PFSK-1 (cell line): ENCODE data around the gene GNG12.

Experiments
- FOXP2 ChIP-seq: optimal IDR thresholded peaks from 2 replicates; pipeline ENCODE3; 2011; ENCODE audit warnings: borderline replicate concordance, control low read depth, inconsistent platforms; ENCODE audit not compliant: insufficient read depth; ENCODE audit errors: extremely low read length, extremely low read depth
- POLR2AphosphoS5 ChIP-seq: IDR thresholded peaks from 2 replicates; pipeline ENCODE4 v1.6.1; 2012; ENCODE audit warnings: low read depth, mild to moderate bottlenecking, control low read depth, low read length, moderate library complexity
- SIN3A ChIP-seq: IDR thresholded peaks from 2 replicates; pipeline ENCODE4 v1.6.1; 2012; ENCODE audit warnings: mild to moderate bottlenecking, low read length, moderate library complexity, borderline replicate concordance; ENCODE audit not compliant: insufficient read depth
- TAF1 ChIP-seq: IDR thresholded peaks from 2 replicates; pipeline ENCODE4 v1.6.1; 2012; ENCODE audit warnings: low read length, control low read depth, borderline replicate concordance; ENCODE audit not compliant: insufficient read depth
- TF ChIP-seq, protein P1 (sequence below), 2 experiments: IDR thresholded peaks; 2 replicates each; pipeline versions ENCODE4 v1.6.1 to v1.8.0; 2011 to 2012; ENCODE audit warnings: low read depth in 2 of 2, low read length in 2 of 2, control low read depth in 1 of 2, inconsistent platforms in 1 of 2, mild to moderate bottlenecking in 1 of 2, moderate library complexity in 1 of 2; ENCODE audit not compliant: insufficient read depth in 1 of 2

GNG12 gene

DNA sequence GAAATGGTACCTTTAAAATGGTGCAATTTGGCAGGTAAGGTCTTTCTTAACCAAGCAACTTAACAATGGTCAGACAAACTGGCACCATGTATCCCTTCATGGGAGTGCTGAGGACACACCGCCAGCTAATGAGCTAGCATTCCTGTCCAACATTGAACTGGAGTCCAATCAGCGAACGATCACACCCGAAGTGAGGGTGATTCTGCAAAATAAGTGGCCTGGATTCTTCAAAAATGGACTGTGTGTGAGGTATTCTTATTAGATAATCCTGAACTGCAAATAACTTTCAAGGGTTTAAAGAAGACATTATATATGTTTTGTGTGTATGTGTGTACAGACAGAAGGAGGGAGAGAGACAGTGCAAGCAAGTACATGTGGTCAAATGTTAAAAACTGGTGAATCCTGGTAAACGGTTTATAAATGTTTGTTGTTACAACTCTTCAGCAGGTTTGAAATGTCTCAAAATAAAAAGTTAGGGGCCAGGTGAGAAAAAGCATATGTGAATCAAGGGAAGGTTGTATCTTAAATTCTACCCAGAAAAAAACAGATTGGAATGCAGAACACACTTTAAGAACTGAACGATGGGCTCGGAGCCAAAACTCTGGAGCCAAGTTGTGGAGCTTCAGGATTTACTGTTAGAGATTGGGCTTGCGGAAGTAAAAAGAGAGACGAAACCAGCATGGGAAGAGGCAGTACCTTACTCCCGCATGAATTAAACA is 127.4 kb downstream of the GNG12 start:
- TF ChIP-seq SIN3A, result no peak
- no peak for TF ChIP-seq FOXP2
- TF ChIP-seq TAF1, result no peak
- TF ChIP-seq, protein P1, sequence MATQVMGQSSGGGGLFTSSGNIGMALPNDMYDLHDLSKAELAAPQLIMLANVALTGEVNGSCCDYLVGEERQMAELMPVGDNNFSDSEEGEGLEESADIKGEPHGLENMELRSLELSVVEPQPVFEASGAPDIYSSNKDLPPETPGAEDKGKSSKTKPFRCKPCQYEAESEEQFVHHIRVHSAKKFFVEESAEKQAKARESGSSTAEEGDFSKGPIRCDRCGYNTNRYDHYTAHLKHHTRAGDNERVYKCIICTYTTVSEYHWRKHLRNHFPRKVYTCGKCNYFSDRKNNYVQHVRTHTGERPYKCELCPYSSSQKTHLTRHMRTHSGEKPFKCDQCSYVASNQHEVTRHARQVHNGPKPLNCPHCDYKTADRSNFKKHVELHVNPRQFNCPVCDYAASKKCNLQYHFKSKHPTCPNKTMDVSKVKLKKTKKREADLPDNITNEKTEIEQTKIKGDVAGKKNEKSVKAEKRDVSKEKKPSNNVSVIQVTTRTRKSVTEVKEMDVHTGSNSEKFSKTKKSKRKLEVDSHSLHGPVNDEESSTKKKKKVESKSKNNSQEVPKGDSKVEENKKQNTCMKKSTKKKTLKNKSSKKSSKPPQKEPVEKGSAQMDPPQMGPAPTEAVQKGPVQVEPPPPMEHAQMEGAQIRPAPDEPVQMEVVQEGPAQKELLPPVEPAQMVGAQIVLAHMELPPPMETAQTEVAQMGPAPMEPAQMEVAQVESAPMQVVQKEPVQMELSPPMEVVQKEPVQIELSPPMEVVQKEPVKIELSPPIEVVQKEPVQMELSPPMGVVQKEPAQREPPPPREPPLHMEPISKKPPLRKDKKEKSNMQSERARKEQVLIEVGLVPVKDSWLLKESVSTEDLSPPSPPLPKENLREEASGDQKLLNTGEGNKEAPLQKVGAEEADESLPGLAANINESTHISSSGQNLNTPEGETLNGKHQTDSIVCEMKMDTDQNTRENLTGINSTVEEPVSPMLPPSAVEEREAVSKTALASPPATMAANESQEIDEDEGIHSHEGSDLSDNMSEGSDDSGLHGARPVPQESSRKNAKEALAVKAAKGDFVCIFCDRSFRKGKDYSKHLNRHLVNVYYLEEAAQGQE (IDR thresholded peaks at IDR 0.05; ENCODE audit: insufficient read depth in 1 of 2, low read depth in 2 of 2, low read length in 2 of 2), result no peak
- no peak for TF ChIP-seq POLR2AphosphoS5

DNA sequence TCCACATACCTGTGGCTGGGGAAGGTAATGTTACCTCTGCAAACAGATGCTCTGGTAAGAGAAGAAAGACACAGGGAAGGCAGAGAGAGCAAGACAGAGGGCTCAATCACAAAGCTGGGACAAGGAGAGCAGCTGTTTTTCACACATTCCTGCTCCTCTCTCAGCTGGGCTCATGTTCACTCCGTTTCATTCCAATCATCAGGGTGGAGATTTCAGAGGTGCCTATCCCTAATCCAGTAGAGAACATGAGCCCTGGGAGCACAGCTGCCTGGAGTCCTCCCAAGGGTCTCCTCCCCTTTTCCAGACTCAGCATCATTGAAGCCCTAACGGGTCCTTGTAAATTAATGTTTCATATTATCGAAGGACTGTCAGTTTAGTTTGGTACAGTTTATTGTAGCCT is 128.9 kb downstream of the GNG12 start:
- TF ChIP-seq, protein P1 (IDR thresholded peaks at IDR 0.05; ENCODE audit: insufficient read depth in 1 of 2, low read depth in 2 of 2, low read length in 2 of 2), result no peak
- TF ChIP-seq POLR2AphosphoS5 (no peak), TAF1 (no peak), FOXP2 (no peak)

DNA sequence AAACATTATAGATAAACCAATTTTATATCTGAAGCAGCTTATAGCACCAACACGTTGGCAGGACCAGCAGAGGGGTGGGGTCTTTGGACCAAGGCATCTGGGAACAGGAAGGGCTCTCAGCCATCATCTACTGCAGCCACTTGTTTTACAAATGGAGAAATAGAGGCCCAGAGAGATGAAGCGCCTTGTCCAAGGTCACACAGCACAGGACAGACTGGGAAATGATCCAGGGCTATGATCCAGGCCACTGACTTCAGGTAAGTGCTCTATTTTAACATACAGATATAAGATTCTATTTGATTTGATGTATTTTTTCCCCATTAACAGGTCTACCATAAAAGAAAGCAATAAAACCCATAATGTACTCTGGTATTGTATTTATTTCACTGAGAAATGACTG is 131.4 kb downstream of the GNG12 start:
- TF ChIP-seq POLR2AphosphoS5 (no peak), TAF1 (no peak), SIN3A (no peak), FOXP2 (no peak)
- TF ChIP-seq, protein P1 (IDR thresholded peaks at IDR 0.05; ENCODE audit: insufficient read depth in 1 of 2, low read depth in 2 of 2, low read length in 2 of 2), result no peak

DNA sequence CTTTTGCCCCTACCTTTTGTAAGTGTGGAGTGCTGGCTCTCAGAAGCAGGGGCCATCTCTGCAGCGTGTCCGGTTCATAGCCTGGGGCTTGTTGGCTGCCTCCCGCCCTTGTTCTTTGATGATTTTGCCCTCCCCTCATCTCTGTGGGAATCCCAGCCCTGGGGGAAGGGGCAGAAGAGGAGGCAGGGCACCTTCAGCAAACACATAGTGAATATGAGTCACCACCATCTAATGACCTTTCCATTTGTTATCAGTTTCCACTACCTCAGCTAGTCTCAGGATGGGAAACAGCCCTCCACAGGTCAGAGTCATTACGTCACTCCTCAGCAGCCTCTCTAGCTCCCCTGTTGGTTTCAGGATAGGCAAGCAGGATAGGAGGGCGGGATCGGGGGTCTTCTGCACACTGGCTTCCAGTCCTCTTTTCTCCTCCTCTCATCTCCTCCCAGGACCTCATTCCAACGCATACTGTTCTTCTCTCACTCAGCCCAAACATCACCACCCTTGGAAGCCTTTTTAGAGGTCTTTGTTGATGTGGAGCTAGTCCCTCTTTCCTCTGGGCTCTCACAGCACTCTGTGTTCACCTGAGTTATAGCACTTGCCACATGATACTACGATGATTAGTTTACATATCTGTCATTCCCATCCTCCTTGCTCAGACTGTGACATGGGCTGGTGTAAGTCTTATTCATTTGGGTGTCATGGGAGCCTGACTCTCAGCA is 132.4 kb downstream of the GNG12 start:
- TF ChIP-seq TAF1, result peak; percentile 37; the same call in 1 of the 2 replicates
- no peak for TF ChIP-seq SIN3A
- TF ChIP-seq FOXP2, result no peak
- no peak for TF ChIP-seq POLR2AphosphoS5

DNA sequence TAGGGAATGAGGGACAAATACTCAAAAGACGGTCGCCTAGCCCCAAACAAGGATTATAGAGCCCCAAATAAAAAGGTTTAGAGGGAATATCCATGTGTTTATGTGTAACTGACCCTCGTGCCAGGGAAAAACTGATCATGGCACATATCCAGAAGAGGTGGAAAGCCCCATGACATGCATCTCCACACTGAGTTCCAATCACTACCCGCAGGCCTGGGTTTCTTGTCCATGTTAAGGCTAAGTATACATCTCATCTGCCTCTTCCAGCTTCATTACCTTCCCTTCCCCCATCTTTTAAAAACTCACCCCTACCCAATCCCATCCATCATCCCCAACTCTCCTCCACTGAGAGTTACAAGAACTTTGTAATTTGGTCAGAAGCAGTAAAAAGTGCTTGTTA is 133.0 kb downstream of the GNG12 start:
- TF ChIP-seq SIN3A (no peak), FOXP2 (no peak), TAF1 (no peak), POLR2AphosphoS5 (no peak)
- TF ChIP-seq, protein P1 (IDR thresholded peaks at IDR 0.05; ENCODE audit: insufficient read depth in 1 of 2, low read depth in 2 of 2, low read length in 2 of 2), result no peak
